H1 (cell line): ENCODE measurements around the gene SLC13A5. TPM values are rescaled to one million over a fixed set of nuclear protein-coding genes. Genes with fewer than 3 reads are reported as not detected.

Experiments
- CTCF ChIA-PET: fragments of 300-600 bp; sonication (Branson Sonifier 250); formaldehyde crosslinking; loops from one replicate; lab custom pipeline; 2021; ENCODE audit not compliant: partially characterized antibody; lab: Charles Lee
- POLR2A ChIA-PET: fragments of 300-600 bp; sonication (Branson Sonifier 250); formaldehyde crosslinking; loops from one replicate; lab custom pipeline; 2021; ENCODE audit warnings: inconsistent platforms; ENCODE audit not compliant: partially characterized antibody; lab: Charles Lee
- DNase-seq, 2 experiments: peaks; one replicate each; pipeline versions ENCODE4 v3.0.0 to v3.0.0-alpha.2; 2010 to 2022; ENCODE audit warnings: low spot score in 2 of 2, low read depth in 1 of 2, mixed read lengths in 1 of 2
- FAIRE-seq: peaks from 2 replicates; lab custom pipeline; 2011; peaks lifted over from hg19 to GRCh38; lab: Jason Lieb, UNC
- H2AFZ ChIP-seq: 2 replicates; pipeline ENCODE4 v1.8.1; 2012; ENCODE audit warnings: low read length, inconsistent platforms
- H2AK5ac ChIP-seq: 2 replicates; pipeline ENCODE4 v1.6.1; 2013; ENCODE audit warnings: low read depth, low read length
- H2BK120ac ChIP-seq: replicated peaks from 2 replicates; pipeline ENCODE3; 2013; ENCODE audit warnings: low read depth, low read length, inconsistent platforms
- H2BK12ac ChIP-seq: 2 replicates; pipeline ENCODE4 v1.6.1; 2013; ENCODE audit warnings: low read depth, low read length
- H2BK15ac ChIP-seq: 2 replicates; pipeline ENCODE4 v1.6.1; 2013; ENCODE audit warnings: low read length
- H2BK20ac ChIP-seq: 2 replicates; pipeline ENCODE4 v1.6.1; 2013; ENCODE audit warnings: low read length
- H2BK5ac ChIP-seq: 2 replicates; pipeline ENCODE4 v1.6.1; 2013; ENCODE audit warnings: low read depth, low read length
- H3K14ac ChIP-seq: 2 replicates; pipeline ENCODE4 v1.6.1; 2013; ENCODE audit warnings: inconsistent platforms; ENCODE audit not compliant: insufficient read length
- H3K18ac ChIP-seq: 2 replicates; pipeline ENCODE4 v1.6.1; 2013; ENCODE audit warnings: low read length; ENCODE audit errors: extremely low read depth
- H3K23ac ChIP-seq: 2 replicates; pipeline ENCODE4 v1.6.1; 2013; ENCODE audit warnings: inconsistent platforms; ENCODE audit not compliant: insufficient read length
- H3K23me2 ChIP-seq: 2 replicates; pipeline ENCODE4 v1.6.1; 2013; ENCODE audit warnings: low read depth, low read length
- H3K27ac ChIP-seq: 2 replicates; pipeline ENCODE4 v1.6.1; 2011; ENCODE audit warnings: low read depth, low read length, inconsistent platforms
- H3K27me3 ChIP-seq, 4 experiments: replicated peaks in 1 of 4; 1 replicate in 1 of 4; 2 replicates in 3 of 4; pipeline versions ENCODE4 v1.6.1 to v1.8.1; 2011 to 2013; ENCODE audit warnings: low read length in 3 of 4, mild to moderate bottlenecking in 3 of 4, inconsistent platforms in 2 of 4, mixed read lengths in 2 of 4, moderate library complexity in 1 of 4; ENCODE audit not compliant: control insufficient read depth in 3 of 4, insufficient read depth in 3 of 4; ENCODE audit errors: extremely low read depth in 1 of 4
- H3K36me3 ChIP-seq, 4 experiments: 2 replicates each; pipeline versions ENCODE4 v1.6.1 to v1.8.1; 2011 to 2013; ENCODE audit warnings: mild to moderate bottlenecking in 4 of 4, low read length in 3 of 4, moderate library complexity in 2 of 4, control low read depth in 1 of 4, inconsistent platforms in 1 of 4; ENCODE audit not compliant: insufficient read depth in 4 of 4, control insufficient read depth in 2 of 4
- H3K4ac ChIP-seq: replicated peaks from 2 replicates; pipeline ENCODE3; 2013; ENCODE audit warnings: low read length, low read depth, mixed read lengths, inconsistent platforms; ENCODE audit not compliant: insufficient read length
- H3K4me1 ChIP-seq, 4 experiments: replicated peaks in 1 of 4; 1 replicate in 1 of 4; 2 replicates in 3 of 4; pipeline versions ENCODE4 v1.6.1 to v1.8.1; 2011 to 2013; ENCODE audit warnings: low read length in 3 of 4, inconsistent platforms in 2 of 4, mixed read lengths in 1 of 4; ENCODE audit not compliant: insufficient read depth in 4 of 4, control insufficient read depth in 3 of 4
- H3K4me2 ChIP-seq, 2 experiments: 2 replicates each; pipeline versions ENCODE4 v1.6.1 to v1.8.1; 2011 to 2013; ENCODE audit warnings: low read depth in 2 of 2, low read length in 2 of 2, control low read depth in 1 of 2, inconsistent platforms in 1 of 2, mild to moderate bottlenecking in 1 of 2; ENCODE audit not compliant: insufficient read depth in 1 of 2
- H3K4me3 ChIP-seq, 4 experiments: fragments of 200-600, 300-600 bp in 1 of 4; sonication (generic), shearing (Covaris generic), sonication (Bioruptor Twin) in 1 of 4; 2 replicates each; pipeline versions ENCODE4 v1.5.1 to v1.8.1; 2011 to 2016; ENCODE audit warnings: low read length in 4 of 4, low read depth in 3 of 4, control low read depth in 2 of 4, inconsistent platforms in 2 of 4, mild to moderate bottlenecking in 2 of 4, mixed read lengths in 1 of 4, moderate library complexity in 1 of 4; ENCODE audit not compliant: insufficient read depth in 2 of 4; ENCODE audit errors: extremely low read depth in 1 of 4
- H3K56ac ChIP-seq: replicated peaks from 2 replicates; pipeline ENCODE3; 2013; ENCODE audit warnings: low read depth, mild to moderate bottlenecking, mixed read lengths, low read length, inconsistent platforms; ENCODE audit not compliant: insufficient read length
- H3K79me1 ChIP-seq: 2 replicates; pipeline ENCODE4 v1.6.1; 2013; ENCODE audit warnings: low read depth, low read length, control low read depth
- H3K79me2 ChIP-seq, 2 experiments: 2 replicates each; pipeline versions ENCODE4 v1.6.1 to v1.8.1; 2012 to 2013; ENCODE audit warnings: low read length in 2 of 2, mild to moderate bottlenecking in 2 of 2, inconsistent platforms in 1 of 2; ENCODE audit not compliant: insufficient read depth in 2 of 2, control insufficient read depth in 1 of 2
- H3K9ac ChIP-seq, 4 experiments: replicated peaks in 1 of 4; 1 replicate in 1 of 4; 2 replicates in 3 of 4; pipeline versions ENCODE4 v1.6.1 to v1.8.1; 2011 to 2013; ENCODE audit warnings: low read depth in 3 of 4, low read length in 3 of 4, control low read depth in 2 of 4, mild to moderate bottlenecking in 2 of 4, moderate library complexity in 2 of 4, inconsistent platforms in 1 of 4; ENCODE audit errors: extremely low read depth in 1 of 4
- H3K9me3 ChIP-seq, 2 experiments: 2 replicates each; pipeline versions ENCODE4 v1.6.1 to v1.8.1; 2012 to 2013; ENCODE audit warnings: mild to moderate bottlenecking in 2 of 2, moderate library complexity in 2 of 2, control low read depth in 1 of 2, inconsistent platforms in 1 of 2, low read depth in 1 of 2, low read length in 1 of 2, mixed read lengths in 1 of 2; ENCODE audit not compliant: insufficient read depth in 2 of 2
- H4K20me1 ChIP-seq, 2 experiments: replicated peaks in 1 of 2; 2 replicates each; pipeline versions ENCODE3 to v1.8.1; 2011 to 2013; ENCODE audit warnings: inconsistent platforms in 2 of 2, low read length in 2 of 2, mild to moderate bottlenecking in 1 of 2; ENCODE audit not compliant: insufficient read depth in 2 of 2, control insufficient read depth in 1 of 2
- H4K5ac ChIP-seq: 2 replicates; pipeline ENCODE4 v1.6.1; 2013; ENCODE audit warnings: low read length, low read depth, mixed read lengths, inconsistent platforms; ENCODE audit not compliant: insufficient read length
- H4K8ac ChIP-seq: 2 replicates; pipeline ENCODE4 v1.8.0; 2013; ENCODE audit warnings: mild to moderate bottlenecking, moderate library complexity, low read length, inconsistent platforms; ENCODE audit not compliant: insufficient read depth; ENCODE audit errors: extremely low read depth
- H4K91ac ChIP-seq: replicated peaks from 2 replicates; pipeline ENCODE3; 2013; ENCODE audit warnings: low read length, mixed read lengths, inconsistent platforms; ENCODE audit not compliant: insufficient read length
- CBX5 ChIP-seq: fragments of 300-800, 300-1000 bp; sonication (generic); IDR thresholded peaks from 2 replicates; pipeline ENCODE4 v1.7.1; 2016; ENCODE audit warnings: antibody characterized with exemption, low read length, low read depth
- CBX8 ChIP-seq: fragments of 300-800, 300-1000 bp; sonication (generic); IDR thresholded peaks from 2 replicates; pipeline ENCODE4 v1.7.1; 2016; ENCODE audit warnings: low read depth, low read length, borderline replicate concordance
- CHD1 ChIP-seq: IDR thresholded peaks from 2 replicates; pipeline ENCODE4 v1.6.1; 2012; ENCODE audit warnings: low read depth, low read length, improper control_type of control experiment
- FOSL1 ChIP-seq: IDR thresholded peaks from 2 replicates; pipeline ENCODE4 v1.6.1; 2011; ENCODE audit warnings: mild to moderate bottlenecking, low read depth, low read length, moderate library complexity; ENCODE audit not compliant: insufficient read depth
- HDAC6 ChIP-seq: IDR thresholded peaks from one replicate; pipeline ENCODE4 v1.7.1; 2012; ENCODE audit warnings: low read depth, mild to moderate bottlenecking, inconsistent platforms, low read length, moderate library complexity
- KDM5A ChIP-seq: fragments of 200-600 bp; IDR thresholded peaks from 2 replicates; pipeline ENCODE4 v1.7.1; 2012; ENCODE audit warnings: mild to moderate bottlenecking, low read length, inconsistent platforms, mixed read lengths
- NANOG ChIP-seq: IDR thresholded peaks from 2 replicates; pipeline ENCODE4 v1.6.1; 2011; ENCODE audit warnings: low read length, low read depth, mild to moderate bottlenecking, inconsistent platforms; ENCODE audit not compliant: insufficient read depth, poor library complexity, severe bottlenecking
- POLR2AphosphoS5 ChIP-seq: IDR thresholded peaks from 2 replicates; pipeline ENCODE4 v1.6.1; 2011; ENCODE audit warnings: low read depth, low read length
- RBBP5 ChIP-seq: IDR thresholded peaks from 2 replicates; pipeline ENCODE4 v1.7.1; 2012; ENCODE audit warnings: low read depth, mild to moderate bottlenecking, inconsistent platforms, low read length, moderate library complexity, borderline replicate concordance
- RXRA ChIP-seq: IDR thresholded peaks from 2 replicates; pipeline ENCODE4 v1.6.1; 2011; ENCODE audit warnings: low read depth, mild to moderate bottlenecking, low read length, moderate library complexity; ENCODE audit not compliant: insufficient read depth
- SIRT6 ChIP-seq: IDR thresholded peaks from one replicate; pipeline ENCODE4 v1.7.1; 2012; ENCODE audit warnings: low read length, inconsistent platforms
- SP1 ChIP-seq: IDR thresholded peaks from 2 replicates; pipeline ENCODE4 v1.6.1; 2011; ENCODE audit warnings: low read depth, low read length
- SP2 ChIP-seq: IDR thresholded peaks from 2 replicates; pipeline ENCODE4 v1.6.1; 2012; ENCODE audit warnings: mild to moderate bottlenecking, low read length, inconsistent platforms
- SRF ChIP-seq: IDR thresholded peaks from 2 replicates; pipeline ENCODE4 v1.6.1; 2011; ENCODE audit warnings: mild to moderate bottlenecking, low read depth, low read length, moderate library complexity
- SUZ12 ChIP-seq: fragments of 200-600 bp; sonication (generic); IDR thresholded peaks from 2 replicates; pipeline ENCODE4 v1.6.1; 2012; ENCODE audit warnings: mild to moderate bottlenecking, inconsistent platforms, low read length, moderate library complexity, mixed read lengths
- TAF1 ChIP-seq: IDR thresholded peaks from 2 replicates; pipeline ENCODE4 v1.6.1; 2011; ENCODE audit warnings: mild to moderate bottlenecking, low read depth, low read length
- TEAD4 ChIP-seq: IDR thresholded peaks from 2 replicates; pipeline ENCODE4 v1.6.1; 2012; ENCODE audit warnings: low read depth, low read length, inconsistent platforms, mixed read lengths
- WGBS, 2 experiments: shearing (Covaris generic) in 1 of 2; methylation state at CpG; one replicate each; pipeline versions ENCODE4 v1.1.6 to v1.1.7; 2013 to 2015; ENCODE audit warnings: low lambda C conversion rate in 2 of 2, mixed read lengths in 2 of 2, inconsistent platforms in 1 of 2, low coverage in 1 of 2, missing lambda C conversion rate in 1 of 2; ENCODE audit not compliant: insufficient replicate concordance in 2 of 2, insufficient coverage in 1 of 2, insufficient read length in 1 of 2; ENCODE audit errors: extremely low coverage in 1 of 2, missing lambda C conversion rate in 1 of 2; 5-methylcytosine and 5-hydroxymethylcytosine counted together
- polyA plus RNA-seq, 7 experiments: library from polyadenylated mRNA; depleted of rRNA in 3 of 7; stranded (reverse) in 5 of 7; unstranded in 2 of 7; fragments of >200 nt in 5 of 7; fragments of 200-250 nt in 2 of 7; gene quantifications; 1 replicate in 5 of 7; 2 replicates in 1 of 7; 4 replicates in 1 of 7; pipeline versions ENCODE4 v1.2.1 to v1.2.3, GENCODE V29; 2011 to 2013; ENCODE audit warnings: missing spikeins in 2 of 7, mixed read lengths in 2 of 7
- total RNA-seq: library from RNA; stranded (reverse); fragmentation: NEBNext Ultra II Directional; extraction: Animal tissue kit (Norgen Biotek cat#: 25700); gene quantifications from 2 replicates; pipeline ENCODE4 v1.2.1, GENCODE V29; 2021

SLC13A5 gene
- total and polyA plus RNA-seq, 2 of the 8 experiments (the other 6 are each of a cell fraction or from before 2014, with no cell fraction given): 2.1 to 2.6 TPM

DNA sequence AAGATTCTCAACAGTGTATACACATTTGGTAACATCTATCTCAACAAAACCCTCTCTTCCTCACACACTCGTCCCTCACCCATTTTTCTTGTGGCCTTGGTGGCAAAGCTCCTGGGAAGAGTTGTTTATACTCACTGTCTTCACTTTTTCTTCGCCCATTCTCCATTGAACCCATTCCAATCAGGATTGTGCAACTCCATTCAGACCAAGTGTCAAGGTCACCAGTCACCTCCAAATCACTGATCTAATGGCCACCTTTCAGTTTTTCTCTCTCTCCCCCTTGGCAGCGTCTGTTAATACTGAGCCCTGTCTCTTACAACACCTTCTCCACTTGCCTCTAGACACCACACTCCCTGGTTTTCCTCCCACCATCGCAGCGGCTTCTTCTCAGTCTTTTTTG is 8.6 kb upstream of the SLC13A5 start:
- Histone ChIP-seq H3K9ac (no peak overlapping the region), H2BK5ac (no peak overlapping the region), H2BK120ac (no peak overlapping the region), H3K79me2 (no peaks in the 10 kb centered on the region), H2BK20ac (no peak overlapping the region), H3K4ac (no peak overlapping the region), H4K20me1 (no peaks in the 10 kb centered on the region), H2AFZ (no peak overlapping the region), H3K23me2 (no peaks in the 10 kb centered on the region), H2BK12ac (no peak overlapping the region), H4K91ac (no peak overlapping the region), H3K4me2 (no peak overlapping the region), H2BK15ac (no peak overlapping the region), H3K36me3 (no peaks in the 10 kb centered on the region), H3K14ac (no peak overlapping the region), H3K9me3 (no peaks in the 10 kb centered on the region), H3K27me3 (peaks cover 0 to 2% (median 0%) of the 10 kb centered on the region in 4 experiments; a peak in 1 of 7 replicates), H3K4me3 (no peak overlapping the region), H4K5ac (no peak overlapping the region), H3K56ac (no peak overlapping the region), H3K23ac (no peak overlapping the region), H3K18ac (no peak overlapping the region), H2AK5ac (no peak overlapping the region), H3K79me1 (no peaks in the 10 kb centered on the region), H3K27ac (no peak overlapping the region), H4K8ac (no peak overlapping the region), H3K4me1 (no peaks in the 10 kb centered on the region)
- DNase-seq (no peak), FAIRE-seq (no peak)
- ChIA-PET POLR2A (no interaction called here), CTCF (no interaction called here)
- WGBS, 2 experiments: 84% methylated on average over 5 of the region's 5 CpGs; no CpG with 5 or more reads in 1 of the 2 experiments
- TF ChIP-seq FOSL1 (no peak), SP2 (no peak), NANOG (no peak), TAF1 (no peak), TEAD4 (no peak), CBX8 (no peak), RBBP5 (no peak), SRF (no peak), SUZ12 (no peak), CBX5 (no peak), SP1 (no peak), SIRT6 (no peak), POLR2AphosphoS5 (no peak), RXRA (no peak), KDM5A (no peak), CHD1 (no peak), HDAC6 (no peak)
